Skeletal muscle tissue (tissue), 4 donors: ENCODE data around the gene ADK. TPM values are rescaled to one million over a fixed set of nuclear protein-coding genes. Genes with fewer than 3 reads are reported as not detected.

Experiments used
- H3K27ac ChIP-seq: one replicate; pipeline ENCODE4 v1.7.0; 2013; ENCODE audit warnings: mild to moderate bottlenecking, low read depth, low read length, inconsistent platforms
- H3K27me3 ChIP-seq, 3 donors: one replicate each; pipeline ENCODE4 v1.7.0; 2013; ENCODE audit warnings: low read length in 3 of 3; ENCODE audit not compliant: control insufficient read depth in 3 of 3, insufficient read depth in 3 of 3
- H3K36me3 ChIP-seq, 3 donors: one replicate each; pipeline ENCODE4 v1.7.0; 2013; ENCODE audit warnings: low read length in 3 of 3; ENCODE audit not compliant: control insufficient read depth in 3 of 3, insufficient read depth in 3 of 3
- H3K4me1 ChIP-seq, 3 donors: one replicate each; pipeline ENCODE4 v1.7.0; 2013; ENCODE audit warnings: low read length in 3 of 3, mild to moderate bottlenecking in 3 of 3; ENCODE audit not compliant: control insufficient read depth in 3 of 3, insufficient read depth in 3 of 3
- H3K4me3 ChIP-seq, 3 donors: one replicate each; pipeline ENCODE4 v1.7.0; 2013; ENCODE audit warnings: low read length in 3 of 3
- H3K9ac ChIP-seq, 3 donors: one replicate each; pipeline ENCODE4 v1.7.0; 2013; ENCODE audit warnings: low read length in 3 of 3, mild to moderate bottlenecking in 3 of 3, moderate library complexity in 2 of 3, low read depth in 1 of 3
- H3K9me3 ChIP-seq, 3 donors: one replicate each; pipeline ENCODE4 v1.7.0; 2013; ENCODE audit warnings: low read length in 3 of 3; ENCODE audit not compliant: control insufficient read depth in 3 of 3
- total RNA-seq: library from RNA; depleted of rRNA; stranded (reverse); fragments of >200 nt; gene quantifications from one replicate; pipeline ENCODE4 v1.2.3, GENCODE V29; 2014
- donor health status: Osteomylitis.

The ADK gene
- total RNA-seq, 1 donor from 2014 or later = 28.2 TPM

DNA sequence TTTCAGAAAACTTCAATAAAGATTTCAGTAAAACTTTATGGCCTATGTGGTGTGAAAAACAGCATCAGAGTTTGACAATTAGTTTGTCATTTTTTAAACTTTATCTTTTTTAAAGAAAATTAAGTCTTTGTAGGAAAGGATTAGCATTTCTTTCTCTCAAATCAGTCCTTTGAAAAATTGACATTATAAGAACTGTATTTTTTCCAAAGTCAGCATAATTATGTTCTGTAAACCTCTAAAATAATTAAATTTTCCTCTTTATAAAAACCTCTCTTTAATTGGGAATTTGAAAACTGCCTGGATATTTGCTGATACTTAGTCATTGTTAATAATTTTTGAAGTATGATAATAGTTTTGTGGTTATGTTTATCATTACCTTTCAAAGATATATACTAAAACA, 448.7 kb downstream of the ADK start:
- H3K27me3 ChIP-seq = no peaks in the 10 kb centered on the region
- H3K27ac ChIP-seq = no peak overlapping the region
- no peaks in the 10 kb centered on the region for H3K4me1 ChIP-seq
- no peak overlapping the region for H3K4me3 ChIP-seq
- H3K36me3 ChIP-seq = no peaks in the 10 kb centered on the region
- H3K9me3 ChIP-seq = no peaks in the 10 kb centered on the region
- no peak overlapping the region for H3K9ac ChIP-seq

DNA sequence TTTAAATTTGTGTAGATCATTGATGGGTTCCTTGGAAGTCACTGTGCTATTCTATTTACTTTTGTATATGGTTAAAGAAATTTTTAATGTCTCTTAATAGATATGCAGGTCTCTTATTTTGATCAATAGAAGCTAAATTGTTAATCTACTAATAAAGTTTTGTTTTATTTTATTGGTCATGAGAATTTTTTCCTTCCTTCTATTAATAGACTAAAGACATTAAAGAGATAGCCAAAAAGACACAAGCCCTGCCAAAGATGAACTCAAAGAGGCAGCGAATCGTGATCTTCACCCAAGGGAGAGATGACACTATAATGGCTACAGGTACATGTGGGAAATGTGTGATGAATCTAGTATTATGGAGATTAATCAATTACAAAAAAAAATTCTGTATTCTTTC, 449.1 kb downstream of the ADK start:
- H3K27me3 ChIP-seq = no peaks in the 10 kb centered on the region
- H3K4me3 ChIP-seq = no peak overlapping the region
- H3K36me3 ChIP-seq = no peaks in the 10 kb centered on the region
- no peaks in the 10 kb centered on the region for H3K4me1 ChIP-seq
- no peak overlapping the region for H3K9ac ChIP-seq
- no peaks in the 10 kb centered on the region for H3K9me3 ChIP-seq
- H3K27ac ChIP-seq = no peak overlapping the region

DNA sequence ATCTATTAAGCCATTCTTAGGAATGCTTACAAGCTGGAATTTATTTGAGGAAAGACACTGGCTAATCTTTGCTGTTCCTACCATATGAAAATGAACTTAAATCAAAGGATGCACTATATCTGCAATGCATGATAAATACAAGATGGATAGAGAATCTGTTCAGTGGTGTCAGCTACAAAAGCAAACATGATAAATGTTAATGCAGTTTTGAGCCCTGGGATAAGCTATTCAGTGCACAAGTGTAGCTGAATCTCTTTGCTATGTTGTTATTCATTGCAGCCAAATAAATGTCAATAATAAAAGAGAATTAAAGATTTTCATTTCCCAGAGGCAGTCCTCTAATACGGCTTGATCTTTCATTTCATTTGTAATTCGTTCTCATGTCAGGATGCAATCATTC, 451.6 kb downstream of the ADK start:
- no peak overlapping the region for H3K9ac ChIP-seq
- H3K27me3 ChIP-seq = no peaks in the 10 kb centered on the region
- no peak overlapping the region for H3K4me3 ChIP-seq
- H3K9me3 ChIP-seq = no peaks in the 10 kb centered on the region
- no peak overlapping the region for H3K27ac ChIP-seq
- no peaks in the 10 kb centered on the region for H3K4me1 ChIP-seq
- H3K36me3 ChIP-seq = no peaks in the 10 kb centered on the region

DNA sequence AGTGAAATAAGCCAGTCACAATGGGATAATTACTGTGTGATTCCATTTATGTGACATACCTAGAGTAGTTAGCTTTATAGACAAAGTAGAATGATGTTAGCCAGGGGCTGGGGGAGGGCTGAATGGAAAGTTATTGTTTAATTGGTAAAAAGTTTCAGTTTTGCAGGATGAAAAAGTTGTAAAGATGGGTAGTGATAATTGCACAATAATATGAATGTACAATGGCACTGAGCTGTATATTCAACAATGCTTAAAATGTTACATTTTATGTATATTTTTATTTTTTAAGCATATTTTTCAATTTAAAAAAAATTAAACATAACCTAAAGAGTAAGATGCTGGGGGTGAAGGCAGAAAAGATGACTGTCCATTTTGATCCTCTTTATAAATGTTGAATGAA, 459.3 kb downstream of the ADK start:
- H3K9me3 ChIP-seq = no peaks in the 10 kb centered on the region
- H3K27ac ChIP-seq = no peak overlapping the region
- no peak overlapping the region for H3K9ac ChIP-seq
- H3K4me1 ChIP-seq = no peaks in the 10 kb centered on the region
- no peak overlapping the region for H3K4me3 ChIP-seq
- H3K27me3 ChIP-seq = no peaks in the 10 kb centered on the region
- H3K36me3 ChIP-seq = no peaks in the 10 kb centered on the region

DNA sequence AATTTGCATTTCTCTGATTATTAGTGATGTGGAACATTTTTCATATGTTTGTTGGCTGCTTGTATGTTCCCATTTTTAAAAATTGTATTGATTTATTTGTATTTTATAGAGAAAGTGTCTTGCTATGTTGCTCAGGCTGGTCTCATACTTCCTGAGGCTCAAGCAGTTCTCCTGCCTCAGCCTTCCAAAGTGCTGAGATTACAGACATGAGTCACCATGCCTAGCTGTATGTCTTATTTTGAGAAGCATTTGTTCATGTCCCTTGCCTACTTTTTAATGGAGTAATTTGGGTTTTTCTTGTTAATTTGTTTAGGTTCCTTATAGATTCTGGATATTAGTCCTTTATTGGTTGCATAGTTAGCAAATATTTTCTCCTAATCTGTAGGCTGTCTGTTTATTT, 461.2 kb downstream of the ADK start:
- H3K27ac ChIP-seq = no peak overlapping the region
- H3K27me3 ChIP-seq = no peaks in the 10 kb centered on the region
- no peaks in the 10 kb centered on the region for H3K36me3 ChIP-seq
- no peaks in the 10 kb centered on the region for H3K9me3 ChIP-seq
- no peak overlapping the region for H3K4me3 ChIP-seq
- H3K4me1 ChIP-seq = no peaks in the 10 kb centered on the region
- no peak overlapping the region for H3K9ac ChIP-seq

DNA sequence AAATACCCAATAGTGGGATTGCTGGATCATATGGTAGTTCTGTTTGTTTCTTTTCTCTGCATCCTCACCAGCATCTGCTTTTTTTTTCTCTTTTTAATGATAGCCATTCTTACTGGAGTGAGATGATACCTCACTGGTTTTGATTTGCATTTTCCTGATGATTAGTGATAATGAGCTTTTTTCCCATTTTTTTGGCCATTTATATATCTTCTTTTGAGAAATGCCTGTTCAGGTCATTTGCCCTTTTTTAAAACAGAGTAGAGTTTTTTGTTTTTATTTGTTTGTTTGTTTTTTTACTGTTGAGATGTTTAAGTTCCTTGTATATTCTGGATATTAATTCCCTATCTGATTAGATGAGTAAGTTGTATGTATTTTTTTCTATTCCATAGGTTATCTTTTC, 469.6 kb downstream of the ADK start:
- Histone ChIP-seq H3K9me3 (no peaks in the 10 kb centered on the region), H3K4me3 (no peak overlapping the region), H3K9ac (no peak overlapping the region), H3K36me3 (no peaks in the 10 kb centered on the region), H3K27ac (no peak overlapping the region), H3K27me3 (no peaks in the 10 kb centered on the region), H3K4me1 (no peaks in the 10 kb centered on the region)

- Histone ChIP-seq H3K36me3 (no peaks in the 10 kb centered on the region), H3K9me3 (no peaks in the 10 kb centered on the region), H3K4me3 (no peak overlapping the region), H3K27me3 (no peaks in the 10 kb centered on the region), H3K27ac (no peak overlapping the region), H3K9ac (no peak overlapping the region), H3K4me1 (no peaks in the 10 kb centered on the region)
Observed at GRCh38 chr10:74623786-74624185, 472.8 kb downstream of the ADK start.

- no peak overlapping the region for H3K4me3 ChIP-seq
- no peaks in the 10 kb centered on the region for H3K27me3 ChIP-seq
- no peak overlapping the region for H3K9ac ChIP-seq
- no peaks in the 10 kb centered on the region for H3K9me3 ChIP-seq
- no peaks in the 10 kb centered on the region for H3K4me1 ChIP-seq
- H3K36me3 ChIP-seq = no peaks in the 10 kb centered on the region
- no peak overlapping the region for H3K27ac ChIP-seq
Observed at GRCh38 chr10:74624501-74624900, 473.5 kb downstream of the ADK start.

GRCh38 chr10:74628136-74628535, 477.1 kb downstream of the ADK start:
- H3K36me3 ChIP-seq = peaks cover 0 to 3% (median 2%) of the 10 kb centered on the region in 3 donors
- H3K27ac ChIP-seq = no peak overlapping the region
- no peak overlapping the region for H3K4me3 ChIP-seq
- H3K9me3 ChIP-seq = no peaks in the 10 kb centered on the region
- H3K4me1 ChIP-seq = no peaks in the 10 kb centered on the region
- no peaks in the 10 kb centered on the region for H3K27me3 ChIP-seq
- no peak overlapping the region for H3K9ac ChIP-seq

DNA sequence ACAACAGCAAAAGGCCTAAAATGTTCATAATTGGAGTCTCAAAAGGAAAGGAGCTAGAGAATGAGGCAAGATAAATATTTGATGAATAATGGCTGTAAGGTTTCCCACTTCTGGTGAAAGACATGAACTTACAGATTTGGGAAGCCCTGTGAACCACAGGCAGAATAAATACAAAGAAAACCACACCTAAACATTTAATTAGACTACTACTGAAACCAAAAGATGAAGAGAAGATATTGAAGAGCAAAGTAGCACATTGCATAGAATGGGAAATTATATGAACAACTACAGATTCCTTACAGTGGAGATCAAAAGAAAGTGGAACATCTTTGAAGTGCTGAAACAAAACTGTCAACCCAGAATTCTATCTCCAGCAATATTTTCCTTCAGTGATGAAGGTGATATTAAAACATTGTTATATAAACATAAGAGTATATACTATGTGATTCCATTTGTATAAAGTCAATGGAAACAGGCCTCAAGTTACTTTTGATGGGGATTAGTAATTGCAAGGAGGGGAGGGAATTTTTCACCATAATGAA, 484.0 kb downstream of the ADK start:
- peaks cover 0 to 5% (median 2%) of the 10 kb centered on the region in 3 donors for H3K36me3 ChIP-seq
- no peaks in the 10 kb centered on the region for H3K9me3 ChIP-seq
- H3K4me1 ChIP-seq = peaks cover 0 to 3% (median 2%) of the 10 kb centered on the region in 3 donors
- no peak overlapping the region for H3K9ac ChIP-seq
- no peaks in the 10 kb centered on the region for H3K27me3 ChIP-seq
- no peak overlapping the region for H3K4me3 ChIP-seq
- H3K27ac ChIP-seq = no peak overlapping the region

DNA sequence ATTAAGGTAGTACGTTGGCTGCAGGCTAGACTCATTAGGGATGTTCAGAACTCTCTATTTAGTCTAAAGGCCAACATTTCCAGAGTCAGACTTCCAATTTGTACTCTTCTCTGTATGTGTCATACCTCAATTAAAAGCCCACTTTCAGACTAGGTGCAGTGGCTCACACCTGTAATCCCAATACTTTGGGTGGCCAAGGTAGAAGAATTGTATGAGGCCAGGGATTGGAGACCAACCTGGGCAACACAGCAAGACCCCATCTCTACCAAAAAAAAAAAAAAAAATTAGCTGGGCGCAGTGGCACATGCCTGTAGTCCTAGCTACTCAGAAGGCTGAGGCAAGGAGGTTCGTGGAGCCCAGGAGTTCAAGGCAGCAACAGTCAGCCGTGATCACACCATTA, 484.6 kb downstream of the ADK start:
- H3K4me3 ChIP-seq = no peak overlapping the region
- no peak overlapping the region for H3K27ac ChIP-seq
- H3K9me3 ChIP-seq = no peaks in the 10 kb centered on the region
- H3K36me3 ChIP-seq = peaks cover 0 to 5% (median 2%) of the 10 kb centered on the region in 3 donors
- H3K4me1 ChIP-seq = peaks cover 0 to 4% (median 3%) of the 10 kb centered on the region in 3 donors
- no peaks in the 10 kb centered on the region for H3K27me3 ChIP-seq
- no peak overlapping the region for H3K9ac ChIP-seq
